WTC11 (cell line): Measurements from ENCODE around the gene ADCY5.

Experiments
- CTCF ChIP-seq: fragments of 200-600 bp; IDR thresholded peaks from 2 replicates; pipeline ENCODE4 v1.8.0; 2022; ENCODE audit warnings: antibody characterized with exemption
- MAX ChIP-seq: sonication (generic); formaldehyde crosslinking; IDR thresholded peaks from 2 replicates; pipeline ENCODE4 v1.8.0; 2022; ENCODE audit warnings: mild to moderate bottlenecking, missing genetic modification reagents
- NR2C2 ChIP-seq: sonication (generic); formaldehyde crosslinking; IDR thresholded peaks from 2 replicates; pipeline ENCODE4 v1.8.0; 2022; ENCODE audit warnings: mild to moderate bottlenecking, missing genetic modification reagents
- SP1 ChIP-seq: sonication (generic); formaldehyde crosslinking; conservative IDR thresholded peaks from 2 replicates; pipeline ENCODE4 v1.8.1; 2022; ENCODE audit warnings: missing genetic modification reagents
- ZNF416 ChIP-seq: fragments of 250-450 bp; sonication (Bioruptor Pico); IDR thresholded peaks from 2 replicates; pipeline ENCODE4 v1.9.0; 2021; ENCODE audit warnings: mild to moderate bottlenecking, inconsistent platforms

- no peak for TF ChIP-seq CTCF
- no peak for TF ChIP-seq SP1
- TF ChIP-seq NR2C2 (CRISPR knock-in tag): no peak
- 0 out of 2 replicates have a peak, but pooled peaks have one; percentile 24 for TF ChIP-seq MAX (CRISPR knock-in tag)
- no peak for TF ChIP-seq ZNF416
These were observed 129.1 kb downstream of the ADCY5 start for GRCh38 chr3:123319760-123320159.
